GM19240 (cell line): ENCODE measurements around the gene ATP9B.

ENCODE experiments used
- DNase-seq: peaks from one replicate; pipeline ENCODE4 v3.0.0; 2011; ENCODE audit warnings: low spot score; ENCODE audit not compliant: insufficient read length

The ATP9B gene

DNA sequence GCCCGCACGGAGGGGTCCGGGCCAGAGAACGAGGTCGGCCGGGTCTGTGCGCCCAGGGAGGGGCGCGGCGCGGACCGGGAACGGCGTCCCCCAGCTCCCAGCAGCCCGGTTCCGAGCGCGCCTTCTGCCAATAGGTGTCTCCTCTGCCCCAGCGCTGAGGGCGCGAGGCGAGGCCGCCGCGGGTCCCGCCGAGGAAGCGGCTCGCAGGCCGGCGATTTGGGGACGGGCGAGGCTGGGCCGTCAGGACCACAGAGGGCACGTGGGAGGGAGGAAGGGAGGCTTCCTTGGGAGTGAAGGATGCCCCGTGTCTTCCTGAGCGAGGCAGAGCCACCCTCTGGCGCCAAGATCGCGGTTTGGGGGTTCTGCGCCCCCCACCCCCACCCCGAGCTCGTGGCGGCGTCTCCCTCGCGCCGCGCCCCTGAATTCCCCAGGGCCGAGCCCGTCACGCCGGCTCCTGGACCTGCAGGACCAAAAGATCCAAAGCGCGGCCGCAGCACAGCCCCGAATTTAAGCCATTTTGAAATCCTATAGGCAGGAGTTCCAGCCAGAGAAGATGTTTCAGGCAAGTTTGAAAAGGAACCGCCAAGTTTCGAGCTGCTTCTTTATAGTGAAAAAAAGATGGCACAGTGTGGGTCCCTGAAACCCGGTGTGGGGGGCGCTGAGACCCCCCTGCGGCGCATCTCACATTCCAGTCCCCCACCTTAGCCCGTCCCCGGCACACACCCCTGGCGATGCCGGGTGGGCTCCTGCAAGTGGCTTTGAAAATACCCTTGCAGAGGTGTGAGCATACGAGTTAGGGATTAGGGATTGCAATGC lies 327.4 kb downstream of the ATP9B start:
- no peak for DNase-seq

- DNase-seq, result no peak
Observed at GRCh38 chr18:79397247-79397829, 328.1 kb downstream of the ATP9B start.

- no peak for DNase-seq
Observed at GRCh38 chr18:79397830-79398761, 328.9 kb downstream of the ATP9B start.

DNA sequence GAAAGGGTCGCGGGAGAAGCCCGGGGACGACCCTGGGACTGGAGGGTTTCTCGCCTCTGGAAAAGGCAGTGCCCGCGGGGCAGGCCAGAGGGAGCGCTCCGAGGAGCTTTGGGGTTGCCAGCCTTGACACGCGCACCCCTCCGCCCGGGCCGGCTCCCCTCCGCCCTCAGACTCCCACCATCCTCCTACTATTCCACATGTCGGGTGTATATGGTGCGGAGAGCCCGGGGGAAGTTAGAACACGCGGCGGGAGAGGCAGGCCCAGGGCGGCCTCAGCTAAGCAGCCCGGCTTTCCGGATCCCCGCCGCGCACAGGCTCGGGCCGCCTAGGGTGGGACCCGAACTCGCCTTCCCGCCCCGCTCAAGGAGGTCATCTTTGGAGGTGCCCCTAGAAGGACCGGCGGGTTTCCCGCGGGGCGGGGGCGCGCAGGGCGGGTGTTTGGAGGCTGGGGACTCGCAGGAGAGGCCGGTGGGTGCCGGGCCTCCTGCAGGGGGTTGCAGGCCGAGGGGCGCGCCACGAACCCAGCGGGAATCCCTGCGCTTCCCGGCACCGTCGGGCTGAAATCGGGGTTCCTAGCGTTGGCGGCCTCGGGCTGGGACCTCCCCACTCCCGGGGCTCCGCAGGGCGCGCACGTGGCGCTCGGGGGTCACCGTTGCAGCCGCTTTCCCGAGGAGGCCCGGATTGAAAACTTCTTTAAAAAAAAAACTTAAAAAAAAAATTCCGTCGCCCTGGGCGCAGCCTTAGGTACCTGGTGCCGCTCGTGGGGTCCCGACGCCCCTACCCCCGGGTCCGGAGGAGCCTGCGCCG lies 330.3 kb downstream of the ATP9B start:
- DNase-seq, result no peak

GRCh38 chr18:79400091-79400590 lies 330.9 kb downstream of the ATP9B start:
- no peak for DNase-seq

DNA sequence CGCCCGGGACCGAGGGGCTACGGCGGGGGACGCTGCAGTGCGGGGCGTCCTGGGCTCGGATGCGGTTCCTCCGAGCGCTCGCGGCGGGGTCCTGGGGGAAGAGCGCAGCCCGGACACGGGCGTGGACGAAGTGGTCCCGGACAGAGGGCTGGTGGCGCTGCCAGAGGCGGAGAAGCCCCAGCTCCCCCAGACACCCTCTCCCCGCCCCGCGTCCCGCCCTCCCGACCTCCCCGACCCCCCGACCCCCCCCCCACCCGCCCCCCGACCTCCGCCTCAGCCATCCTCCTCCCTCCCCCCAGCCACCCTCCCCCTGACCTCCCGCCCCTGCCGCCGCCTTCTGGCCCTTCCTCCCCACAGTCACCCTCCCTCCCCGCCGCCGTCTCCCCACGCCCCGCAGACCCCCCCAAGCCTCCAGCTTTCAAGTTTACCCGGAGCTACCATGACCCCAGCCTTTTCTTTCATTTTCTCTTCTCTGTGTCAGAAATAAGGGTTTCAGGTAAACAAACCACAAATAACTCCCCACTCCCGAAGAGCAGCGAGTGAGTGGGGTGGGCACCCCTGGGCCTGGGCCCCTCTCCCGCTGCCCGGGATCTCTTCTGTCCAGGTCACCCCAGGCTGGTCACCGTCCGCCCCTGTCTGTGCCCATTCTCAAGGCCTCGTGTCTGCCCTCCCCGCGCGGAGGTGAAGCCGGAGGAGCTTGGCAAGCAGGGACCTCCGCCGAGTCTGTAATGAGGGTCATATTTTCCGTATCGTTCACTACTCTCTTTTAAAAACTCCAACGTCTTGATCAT lies 331.6 kb downstream of the ATP9B start:
- peak; percentile 76 for DNase-seq

DNA sequence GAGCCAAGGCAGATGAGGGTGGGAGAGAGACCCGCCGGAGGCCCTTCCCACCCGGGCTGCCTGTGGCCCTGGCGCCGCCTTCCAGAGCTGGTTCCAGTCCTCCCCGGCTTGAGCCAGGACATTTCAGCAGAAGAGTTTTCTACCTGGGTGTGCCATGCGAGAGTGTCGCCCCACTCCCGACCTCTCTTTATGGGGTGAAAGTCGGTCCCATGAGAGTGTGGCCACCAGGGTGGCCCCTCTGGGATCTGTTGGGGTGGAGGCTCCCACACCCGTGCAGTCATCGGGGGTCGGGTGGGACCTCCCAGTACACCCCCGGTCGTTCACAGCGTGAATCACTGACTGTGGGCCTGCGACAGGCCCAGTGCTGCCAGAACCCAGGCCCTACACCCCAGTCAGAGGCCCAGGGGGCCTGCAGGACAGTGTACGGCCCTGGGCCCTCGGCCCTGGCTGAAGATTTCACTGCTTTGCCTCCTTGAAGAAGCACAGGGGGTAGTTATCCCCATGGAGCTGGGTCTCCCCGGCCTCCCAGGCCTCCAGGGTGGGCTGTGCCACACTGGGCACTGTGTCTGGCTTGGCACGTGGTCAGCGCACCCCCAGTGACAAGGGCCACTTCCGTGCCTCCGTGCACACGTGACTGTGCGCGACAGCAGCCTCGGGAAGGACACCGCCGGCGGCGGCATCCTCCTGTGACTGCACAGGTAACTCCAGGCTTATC lies 332.5 kb downstream of the ATP9B start:
- no peak for DNase-seq

GRCh38 chr18:79402209-79402576 lies 333.0 kb downstream of the ATP9B start:
- no peak for DNase-seq

GRCh38 chr18:79402977-79403722 lies 334.0 kb downstream of the ATP9B start:
- no peak for DNase-seq

GRCh38 chr18:79403723-79404566 lies 334.8 kb downstream of the ATP9B start:
- DNase-seq, result no peak

DNA sequence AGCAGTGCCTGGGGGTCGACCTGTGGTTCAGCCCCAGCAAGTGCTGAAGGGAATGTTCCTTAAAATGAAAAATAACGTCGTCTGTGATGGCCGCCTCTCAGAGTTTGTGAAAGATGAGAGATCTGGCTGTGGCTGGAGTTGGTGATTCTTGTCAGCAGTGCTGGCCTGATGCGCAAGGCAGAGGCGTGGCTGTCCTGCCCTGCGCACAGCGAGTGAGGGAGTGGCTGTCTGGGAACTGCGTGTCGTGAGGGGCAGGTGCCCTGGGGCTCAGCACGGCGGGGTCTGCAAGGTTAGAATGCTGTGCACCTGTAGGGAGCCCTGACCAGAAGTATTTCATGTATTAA lies 335.3 kb downstream of the ATP9B start:
- DNase-seq, result no peak

DNA sequence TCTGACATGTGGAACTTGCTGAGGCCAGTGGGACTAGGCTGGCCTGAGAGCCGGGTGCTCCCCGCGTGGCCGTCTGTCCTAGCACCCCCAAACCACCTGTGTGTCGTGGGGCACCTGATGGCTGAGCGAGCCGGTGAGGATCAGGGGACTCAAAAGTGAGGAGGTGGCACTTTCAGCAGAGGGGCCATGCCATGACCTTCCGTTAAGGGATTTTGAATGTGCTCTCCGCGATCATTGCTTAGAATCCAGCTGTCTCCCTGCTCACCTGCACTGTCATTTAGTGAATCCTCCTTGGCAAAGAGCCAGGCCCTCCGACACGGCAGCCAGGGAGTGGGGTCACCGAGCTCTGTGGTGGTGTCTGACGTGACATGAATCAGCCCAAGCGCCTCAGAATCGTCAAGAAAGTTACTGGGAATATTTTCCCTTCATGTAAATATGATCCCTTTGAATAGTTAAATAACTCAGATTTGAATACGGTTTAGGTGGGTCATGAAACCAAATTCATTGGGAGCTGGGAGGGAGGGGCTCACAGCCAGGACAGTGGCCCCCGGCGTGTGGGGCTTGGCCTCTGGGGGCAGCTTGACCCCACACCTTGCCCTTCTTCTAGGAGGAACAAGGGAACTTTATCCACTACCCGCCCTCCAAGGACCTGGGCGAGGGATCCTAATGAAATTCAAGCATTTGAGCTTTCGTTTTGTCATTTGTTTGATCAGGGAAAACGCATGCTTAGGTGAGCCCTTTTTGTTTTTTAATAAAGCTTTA lies 336.0 kb downstream of the ATP9B start:
- DNase-seq, result no peak

DNA sequence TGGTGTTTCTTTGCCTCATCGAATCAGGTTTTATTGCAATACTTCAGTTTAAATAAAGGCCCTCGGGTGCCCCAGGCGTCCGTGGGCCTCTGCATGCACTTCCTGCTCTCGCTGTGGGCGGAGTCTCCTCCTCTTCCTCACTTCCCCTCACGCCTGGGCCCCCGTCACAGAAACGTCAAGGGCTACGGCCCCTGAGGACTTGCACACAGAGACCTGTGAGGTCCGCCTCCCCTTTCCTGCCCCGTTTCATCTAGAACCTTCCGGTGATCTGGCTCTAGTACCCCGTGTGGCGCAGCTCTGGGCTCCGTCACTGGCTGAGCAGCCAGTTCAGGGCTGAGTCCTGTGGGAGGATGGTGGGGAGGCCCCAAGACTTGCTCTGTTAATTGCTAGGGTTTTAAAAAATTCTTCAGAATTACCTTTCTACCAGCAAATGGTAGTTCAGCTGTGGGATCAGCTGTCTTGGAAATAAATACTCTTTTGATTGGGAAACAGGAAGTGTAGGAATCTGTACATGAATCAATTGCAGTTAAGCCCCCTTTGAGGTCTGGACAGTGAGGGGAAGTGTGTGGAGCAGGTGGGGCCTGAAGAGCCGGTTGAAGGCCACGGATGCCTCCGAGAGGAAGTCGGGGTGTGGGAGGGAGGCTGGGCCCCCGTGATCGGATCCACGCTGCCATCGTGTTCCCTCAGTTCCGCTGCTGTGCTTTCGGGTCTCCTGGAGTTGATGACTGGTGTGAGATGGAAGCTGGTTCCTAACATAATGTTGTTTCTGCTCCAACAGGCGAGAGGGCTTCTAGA lies 336.8 kb downstream of the ATP9B start:
- DNase-seq, result peak; percentile 93

DNA sequence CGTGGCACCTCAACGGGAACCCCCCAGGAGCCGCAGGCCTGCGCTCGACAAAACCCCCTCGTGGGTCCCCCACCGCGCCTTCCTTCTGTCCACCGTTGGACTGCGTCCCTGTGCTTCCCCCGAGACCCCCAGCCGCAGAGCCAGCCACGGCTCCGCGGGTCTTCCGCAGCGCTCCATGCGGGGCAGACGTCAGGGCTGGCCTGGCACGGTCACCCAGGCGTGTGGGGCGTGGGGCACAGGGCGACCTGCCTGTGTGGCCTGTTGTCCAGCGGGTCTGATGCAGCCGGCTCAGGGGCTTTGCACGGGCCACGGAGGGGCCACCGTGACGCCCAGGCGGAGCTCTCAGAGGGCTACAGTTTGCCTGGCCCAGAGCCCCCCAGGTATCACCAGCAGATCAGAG lies 337.5 kb downstream of the ATP9B start:
- no peak for DNase-seq

DNA sequence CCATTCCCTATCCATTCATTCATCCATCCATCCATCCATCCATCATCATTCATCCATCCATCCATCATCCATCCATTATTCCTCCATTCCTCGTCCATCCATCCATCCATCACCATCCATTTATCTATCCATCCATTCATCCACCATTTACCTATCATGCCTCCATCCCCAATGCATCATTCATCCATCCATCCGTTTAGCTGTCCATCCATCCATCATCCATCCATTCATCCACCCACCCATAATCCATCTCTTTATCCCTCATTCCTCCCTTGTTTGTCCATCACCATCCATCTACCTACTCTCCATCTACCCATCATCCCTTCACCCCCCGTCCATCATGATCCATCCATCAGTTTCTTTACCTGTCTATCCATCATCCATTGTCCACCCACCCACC lies 340.1 kb downstream of the ATP9B start:
- DNase-seq, result no peak

GRCh38 chr18:79410171-79410641 lies 341.0 kb downstream of the ATP9B start:
- DNase-seq, result no peak
